GM19467 (cell line): Measurements from ENCODE around the gene GALNT12.

Experiments
- ATAC-seq: cut with Tn5 transposase; IDR thresholded peaks from one replicate; pipeline ENCODE4 v1.9.1; 2021; ENCODE audit warnings: mild to moderate bottlenecking, moderate library complexity; ENCODE audit not compliant: unreplicated experiment

Gene GALNT12

DNA sequence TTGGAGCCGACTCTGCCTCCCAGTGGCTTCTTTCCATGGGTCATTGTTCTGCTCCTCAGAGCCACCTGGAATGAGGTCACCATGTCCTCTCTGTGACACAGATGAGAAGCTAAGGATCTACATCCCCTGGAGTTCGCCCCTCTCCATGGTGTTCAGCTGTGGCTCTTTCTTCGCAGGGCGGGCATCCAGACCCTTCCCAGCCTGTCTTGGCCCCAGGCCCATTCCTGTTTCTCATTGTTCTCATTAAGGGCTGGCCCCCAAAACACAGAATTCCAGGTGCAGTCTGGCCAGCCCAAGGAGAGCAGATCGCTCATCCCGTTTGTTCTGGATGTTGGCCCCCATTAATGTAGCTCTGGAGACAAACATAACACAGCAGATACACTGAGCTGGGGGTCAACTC is 69.8 kb downstream of the GALNT12 start:
- no peak for ATAC-seq

- no peak for ATAC-seq
These were observed 71.9 kb downstream of the GALNT12 start for GRCh38 chr9:98879094-98879962.

GRCh38 chr9:98879963-98880310 is 72.5 kb downstream of the GALNT12 start:
- ATAC-seq: no peak

DNA sequence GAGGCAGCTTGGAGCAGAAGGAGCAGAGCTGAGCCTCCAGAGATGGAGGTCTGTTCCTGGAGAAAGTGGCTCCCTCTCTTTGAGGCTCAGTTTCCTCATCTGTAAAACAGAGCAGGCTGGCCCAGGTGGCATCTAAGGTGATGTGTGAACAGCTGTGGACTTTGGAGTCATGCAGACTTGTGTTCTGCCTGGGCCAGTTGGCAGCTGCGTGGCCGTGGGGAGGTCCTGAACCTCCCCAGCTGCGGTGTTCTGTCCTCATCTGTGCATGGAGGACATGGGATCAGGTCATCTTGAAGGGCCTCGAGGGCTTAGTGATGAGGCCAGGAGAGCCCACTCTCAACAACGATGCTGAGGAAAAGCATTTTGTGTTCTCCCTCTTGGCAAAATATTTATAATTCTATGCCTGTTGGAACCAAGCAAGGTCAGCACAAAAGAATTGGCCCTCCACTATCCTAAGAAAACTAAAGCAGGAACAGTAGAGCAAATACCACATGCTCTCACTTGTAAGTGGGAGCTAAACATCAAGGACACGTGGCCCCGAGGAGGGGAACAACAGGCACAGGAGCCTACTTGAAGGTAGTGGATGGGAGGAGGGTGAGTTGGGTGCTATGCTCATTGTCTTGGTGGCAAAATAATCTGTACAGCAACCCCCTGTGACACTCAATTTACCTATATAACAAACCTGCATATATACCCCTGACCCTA is 73.0 kb downstream of the GALNT12 start:
- no peak for ATAC-seq

GRCh38 chr9:98881356-98881755 is 73.9 kb downstream of the GALNT12 start:
- no peak for ATAC-seq

DNA sequence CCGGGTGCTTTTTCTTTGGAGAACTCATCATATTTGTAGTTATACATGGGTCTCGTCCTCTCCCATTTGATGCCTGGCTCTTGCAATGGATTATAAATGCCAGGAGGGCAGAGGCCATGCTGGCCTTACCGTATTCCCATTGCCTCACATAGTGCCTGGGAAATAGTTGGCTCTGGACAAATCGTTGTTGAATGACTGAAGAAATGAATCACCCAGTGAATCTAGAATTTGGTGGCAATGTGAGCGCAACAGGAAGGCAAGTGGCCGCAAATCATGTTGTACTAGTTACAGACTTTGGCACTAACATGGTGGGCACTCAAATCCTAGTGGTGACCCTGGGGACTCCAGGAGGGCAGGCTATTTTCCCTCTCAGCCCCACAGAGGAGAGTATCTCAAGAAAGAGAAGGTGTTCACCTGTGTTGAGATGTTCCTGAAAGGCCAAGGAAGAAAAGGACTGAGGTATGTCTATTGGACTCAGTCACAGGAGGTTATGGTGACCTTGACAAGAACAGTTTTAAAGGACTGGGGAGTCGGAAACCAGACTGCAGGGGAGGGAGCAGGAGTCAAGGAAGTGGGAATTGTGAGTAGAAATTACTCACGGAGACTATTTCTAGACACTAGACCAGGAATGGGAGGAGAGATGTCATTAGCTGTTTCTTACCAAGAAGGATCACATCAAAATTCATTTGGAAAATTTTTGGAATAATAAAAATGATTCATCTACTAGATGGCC is 74.5 kb downstream of the GALNT12 start:
- no peak for ATAC-seq

GRCh38 chr9:98882569-98882923 is 75.1 kb downstream of the GALNT12 start:
- ATAC-seq: no peak

GRCh38 chr9:98883276-98883675 is 75.8 kb downstream of the GALNT12 start:
- no peak for ATAC-seq

DNA sequence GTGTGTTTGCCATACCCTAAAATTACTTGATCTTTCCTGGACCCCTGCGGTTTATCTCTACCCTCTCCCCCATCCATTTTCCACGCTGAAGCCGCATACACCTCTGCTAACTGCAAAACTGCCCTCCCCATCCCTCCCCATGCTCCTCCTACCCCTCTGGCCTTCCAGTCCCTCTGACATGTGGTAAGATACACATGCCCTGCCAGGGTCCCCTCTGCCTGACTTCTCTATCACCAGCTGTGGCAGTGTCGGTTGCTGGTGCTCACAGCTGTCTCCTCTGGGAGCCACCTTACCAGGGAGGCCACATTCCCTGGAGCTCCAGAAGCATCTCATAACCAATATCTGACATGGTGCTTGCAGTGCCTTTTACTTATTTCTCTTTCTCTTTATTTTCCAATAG is 77.4 kb downstream of the GALNT12 start:
- ATAC-seq: no peak

GRCh38 chr9:98885575-98886295 is 78.3 kb downstream of the GALNT12 start:
- ATAC-seq: no peak

- ATAC-seq: no peak
These were observed 79.3 kb downstream of the GALNT12 start for GRCh38 chr9:98886691-98887229.

DNA sequence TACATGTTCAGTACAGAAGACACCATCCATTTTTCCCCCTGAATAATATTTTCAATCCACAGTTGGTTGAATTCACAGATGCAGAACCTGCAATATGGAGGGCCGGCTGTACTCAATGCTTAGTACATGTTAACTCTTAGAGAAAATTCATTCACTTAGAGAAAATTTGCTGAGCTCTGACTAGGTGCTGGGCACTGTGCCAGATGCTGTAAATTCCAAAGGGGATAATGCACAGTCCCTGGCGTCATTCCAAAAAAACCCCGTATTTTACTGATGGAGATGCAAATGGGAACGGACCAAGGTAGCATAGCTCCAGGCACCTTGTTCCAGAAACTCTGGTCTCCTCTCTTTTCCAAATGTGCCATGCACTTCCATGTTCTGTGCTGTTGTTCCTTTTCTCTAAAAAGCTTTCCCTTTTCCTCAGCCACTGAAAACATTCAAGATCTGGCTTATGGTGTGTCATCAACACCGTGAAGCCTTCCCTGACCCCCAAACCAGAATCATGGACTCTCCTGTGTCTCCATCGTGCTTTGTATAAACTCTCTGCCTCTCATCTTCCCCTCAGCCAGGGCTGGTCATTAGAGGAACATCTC is 80.5 kb downstream of the GALNT12 start:
- no peak for ATAC-seq

DNA sequence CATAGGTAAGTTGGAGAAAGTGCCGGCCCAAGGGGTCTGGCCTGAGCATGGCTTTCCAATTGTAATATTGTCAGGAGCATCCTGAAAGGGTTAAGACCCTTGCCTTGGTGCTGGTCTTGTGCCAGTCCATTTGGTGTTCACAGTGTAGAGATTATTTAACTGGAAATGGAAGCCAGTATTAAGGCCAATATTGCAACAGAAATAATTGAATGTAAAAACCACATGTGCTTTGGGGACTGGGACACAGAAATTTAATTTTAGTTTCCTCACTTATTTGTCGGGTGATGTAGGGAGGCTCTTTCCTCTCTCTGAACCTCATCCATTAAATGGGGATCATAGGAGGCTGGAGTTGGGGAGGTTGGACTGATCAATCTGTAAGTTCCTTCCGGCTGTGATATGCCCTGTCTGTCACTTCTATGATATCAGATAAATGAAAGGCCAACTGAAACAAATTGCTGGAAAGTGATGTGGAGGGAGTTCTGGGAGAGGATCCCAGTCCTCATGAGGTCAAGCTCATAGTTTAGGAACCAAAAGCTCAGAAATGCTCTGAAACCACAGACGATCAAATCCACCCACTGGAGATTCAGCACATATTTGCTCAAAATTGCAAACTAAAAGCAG is 81.4 kb downstream of the GALNT12 start:
- no peak for ATAC-seq

- no peak for ATAC-seq
These were observed 82.8 kb downstream of the GALNT12 start for GRCh38 chr9:98890256-98890655.

- ATAC-seq: no peak
These were observed 84.8 kb downstream of the GALNT12 start for GRCh38 chr9:98892288-98892687.

DNA sequence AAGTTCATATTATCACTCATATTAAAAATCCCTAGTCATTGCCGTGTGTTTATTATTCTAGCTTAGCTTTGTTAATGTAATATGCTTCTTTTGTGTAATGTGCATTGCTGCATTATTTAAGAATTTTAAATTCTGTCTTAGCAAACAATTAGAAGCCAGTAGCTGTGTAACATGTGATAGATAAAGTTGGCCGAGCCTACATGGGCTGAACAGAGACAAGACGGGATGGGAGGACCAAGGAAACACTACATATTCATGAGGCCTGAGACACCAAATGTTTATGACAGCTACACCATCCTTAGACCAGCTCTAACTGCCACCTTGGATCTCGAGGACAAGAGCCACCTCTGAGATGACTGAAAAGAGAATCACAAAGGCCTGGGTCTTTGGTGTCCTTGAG is 85.2 kb downstream of the GALNT12 start:
- ATAC-seq: no peak

GRCh38 chr9:98894171-98894570 is 86.7 kb downstream of the GALNT12 start:
- no peak for ATAC-seq

DNA sequence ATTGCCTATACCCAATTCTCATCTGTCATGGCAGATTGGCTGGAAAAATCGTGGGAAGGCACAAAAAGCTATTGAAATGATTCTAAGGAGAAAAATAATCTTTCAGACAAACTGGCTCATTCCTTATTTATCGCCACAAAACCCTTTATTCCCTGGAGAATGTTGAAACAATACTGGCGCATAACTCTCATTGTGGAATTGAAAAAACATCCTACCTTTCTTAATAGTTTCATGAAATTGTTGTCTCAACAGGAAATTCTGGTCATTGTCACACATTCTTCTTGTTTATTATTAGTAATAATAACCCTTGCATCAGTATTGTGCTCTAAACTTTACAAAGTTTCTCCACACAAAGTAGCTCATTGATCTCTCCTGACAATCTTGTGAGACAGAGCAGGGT is 87.3 kb downstream of the GALNT12 start:
- no peak for ATAC-seq

DNA sequence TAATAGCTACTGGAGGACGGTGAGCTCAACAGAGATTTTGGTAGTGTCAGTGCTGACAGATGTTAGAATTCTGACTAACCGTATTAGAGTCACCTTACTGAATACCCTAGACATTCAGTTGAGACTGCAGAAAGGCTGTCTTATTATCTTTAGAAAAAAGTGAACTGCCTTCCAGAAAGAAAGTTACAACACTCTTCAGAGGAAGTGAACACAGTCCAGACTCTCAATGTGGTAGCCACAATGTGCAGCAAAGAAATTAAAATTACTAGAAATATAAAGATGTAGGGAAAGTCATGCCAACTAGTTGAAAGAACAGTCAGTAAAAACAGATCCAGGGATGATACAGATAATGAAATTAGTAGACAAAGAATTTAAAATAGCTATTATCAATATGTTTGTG is 89.2 kb downstream of the GALNT12 start:
- ATAC-seq: no peak

DNA sequence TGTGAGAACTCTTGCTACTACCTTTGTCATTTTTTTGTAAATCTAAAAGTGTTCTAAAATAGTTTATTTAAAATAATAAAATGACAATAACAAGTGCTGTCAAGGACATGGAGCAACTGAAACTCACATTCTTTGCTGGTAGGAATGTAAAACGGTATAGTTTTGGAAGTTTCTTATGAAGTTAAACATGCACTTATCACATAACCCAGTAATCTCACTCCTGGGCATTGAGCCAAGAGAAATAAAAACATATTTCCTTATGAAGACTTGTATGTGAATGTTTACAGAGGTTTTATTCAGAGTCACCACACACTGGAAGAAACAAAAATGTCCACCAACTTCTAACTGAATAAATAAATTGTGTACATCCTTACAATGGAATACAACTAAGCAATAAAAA is 90.3 kb downstream of the GALNT12 start:
- no peak for ATAC-seq
